ENCODE results near the gene CXCR6.
"Not testable (repeated sequence)": the region's sequence is repeated elsewhere in the genome, so short reads cannot be mapped to it uniquely, and the experiment has no call there.

CXCR6 gene

DNA sequence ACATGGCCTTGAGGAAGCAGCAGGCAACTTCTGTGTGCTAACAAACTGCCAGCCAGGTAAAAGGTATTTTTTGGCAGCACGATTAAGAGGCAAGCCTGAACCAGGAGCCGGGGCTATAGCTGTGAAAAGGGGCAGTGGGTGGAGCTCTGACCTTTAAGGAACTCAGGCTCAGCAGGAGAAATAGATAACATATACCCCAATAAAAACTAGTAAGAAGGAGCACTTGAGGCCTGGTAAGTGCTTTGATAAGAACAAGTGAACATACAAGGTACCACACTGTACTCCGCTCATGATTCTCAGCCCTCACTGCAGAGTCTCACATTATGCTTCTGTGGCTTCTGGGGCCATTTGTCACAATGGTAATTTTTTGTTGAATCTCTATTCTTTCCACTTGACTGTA is 46.9 kb downstream of the CXCR6 start:
- DNase-seq (ENCODE audit: low read depth) = no peak

DNA sequence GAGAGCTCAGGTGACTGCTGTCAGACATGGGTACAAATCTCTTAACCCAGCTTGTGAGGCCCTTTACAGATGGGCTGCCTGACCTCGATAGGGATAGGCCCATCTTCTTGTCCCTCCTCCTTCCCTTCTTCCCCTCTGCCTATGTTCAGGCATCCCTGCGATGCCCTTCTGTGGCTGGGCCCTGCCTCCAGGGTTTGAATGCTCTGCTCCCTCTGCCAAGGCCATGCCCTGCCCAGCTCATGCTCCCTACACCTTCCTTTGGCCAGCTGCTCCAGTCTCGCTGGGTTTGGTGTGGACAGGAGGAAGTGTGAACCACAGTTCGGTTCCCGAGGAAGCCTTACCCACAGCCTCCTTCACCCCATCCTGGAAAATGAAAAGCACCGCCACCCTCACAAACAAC is 48.1 kb downstream of the CXCR6 start:
- no peak for DNase-seq (ENCODE audit: low read depth)

DNA sequence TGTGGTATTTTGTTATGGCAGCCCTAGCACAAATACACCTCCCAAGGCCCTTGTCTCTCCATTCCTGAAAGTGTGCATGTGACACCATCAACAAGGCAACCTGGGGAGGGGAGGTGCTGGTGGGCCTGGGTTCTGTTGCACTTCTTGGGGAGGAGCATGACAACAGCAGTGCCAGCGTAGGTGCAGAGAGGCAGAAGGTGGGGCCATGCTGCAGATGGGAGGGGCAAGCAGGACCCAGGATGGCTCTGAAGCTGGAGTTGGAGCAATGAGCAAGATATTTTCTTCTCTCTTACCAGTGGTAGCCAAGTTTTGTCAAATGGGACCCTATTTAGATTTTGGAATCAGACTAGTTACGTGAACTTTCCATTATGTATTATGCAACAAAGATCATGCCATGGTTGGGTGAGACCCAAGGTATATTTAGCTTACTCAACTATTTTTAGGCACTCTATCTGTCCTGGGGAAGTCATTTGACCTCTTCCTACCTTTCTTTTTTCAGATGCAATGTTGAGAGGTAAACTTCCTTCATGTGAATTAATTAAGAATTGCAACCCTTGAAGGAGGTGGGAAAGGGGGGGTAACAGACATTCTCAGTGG is 49.0 kb downstream of the CXCR6 start:
- DNase-seq (ENCODE audit: low read depth) = no peak

DNA sequence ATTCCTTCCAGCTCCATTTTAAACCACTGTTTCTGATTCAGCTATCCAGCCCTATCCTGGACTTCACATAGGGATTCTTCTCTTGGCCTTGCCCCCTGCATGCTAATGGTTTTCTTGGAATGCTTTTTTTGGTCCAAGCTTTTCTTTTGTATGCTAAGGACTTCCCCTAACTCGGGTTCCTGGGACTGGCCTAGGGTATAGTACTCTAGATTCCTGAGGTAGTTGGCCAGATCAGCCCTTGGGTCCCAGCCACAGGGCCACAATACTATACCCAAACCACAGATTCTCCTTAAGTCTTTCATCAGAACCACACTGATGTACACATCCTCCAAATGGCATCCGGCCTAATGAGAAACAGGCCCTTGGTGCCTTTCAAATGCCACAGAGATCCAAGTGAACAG is 49.6 kb downstream of the CXCR6 start:
- no peak for DNase-seq (ENCODE audit: low read depth)

DNA sequence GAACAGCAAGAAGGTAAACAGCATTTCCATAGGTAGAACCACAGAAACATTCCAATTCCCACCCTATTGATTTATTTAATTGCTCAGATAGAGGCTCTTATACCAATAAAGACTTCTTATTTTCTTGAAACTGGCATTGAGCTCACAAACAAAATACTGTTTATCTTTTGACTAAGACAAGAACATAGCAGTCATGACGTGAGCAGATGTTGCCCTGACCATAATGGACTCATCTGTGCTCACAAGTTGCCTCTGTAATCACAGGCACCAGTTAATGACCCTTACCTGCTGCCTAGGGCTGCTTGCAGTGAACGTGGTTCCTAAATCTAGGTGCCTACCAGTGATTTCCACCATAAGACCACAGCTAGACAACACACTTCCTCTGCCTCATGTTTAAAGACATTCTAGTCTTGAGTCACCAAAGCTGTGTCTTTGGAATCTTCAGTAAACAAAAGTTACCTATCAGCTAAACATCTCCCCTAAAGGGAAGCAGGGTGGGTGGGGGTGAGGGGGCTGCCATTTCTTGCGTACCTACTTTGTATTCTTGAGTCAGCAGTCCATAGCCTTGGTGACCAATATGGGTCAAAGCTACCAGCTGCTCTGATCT is 50.3 kb downstream of the CXCR6 start:
- no peak for DNase-seq (ENCODE audit: low read depth)

DNA sequence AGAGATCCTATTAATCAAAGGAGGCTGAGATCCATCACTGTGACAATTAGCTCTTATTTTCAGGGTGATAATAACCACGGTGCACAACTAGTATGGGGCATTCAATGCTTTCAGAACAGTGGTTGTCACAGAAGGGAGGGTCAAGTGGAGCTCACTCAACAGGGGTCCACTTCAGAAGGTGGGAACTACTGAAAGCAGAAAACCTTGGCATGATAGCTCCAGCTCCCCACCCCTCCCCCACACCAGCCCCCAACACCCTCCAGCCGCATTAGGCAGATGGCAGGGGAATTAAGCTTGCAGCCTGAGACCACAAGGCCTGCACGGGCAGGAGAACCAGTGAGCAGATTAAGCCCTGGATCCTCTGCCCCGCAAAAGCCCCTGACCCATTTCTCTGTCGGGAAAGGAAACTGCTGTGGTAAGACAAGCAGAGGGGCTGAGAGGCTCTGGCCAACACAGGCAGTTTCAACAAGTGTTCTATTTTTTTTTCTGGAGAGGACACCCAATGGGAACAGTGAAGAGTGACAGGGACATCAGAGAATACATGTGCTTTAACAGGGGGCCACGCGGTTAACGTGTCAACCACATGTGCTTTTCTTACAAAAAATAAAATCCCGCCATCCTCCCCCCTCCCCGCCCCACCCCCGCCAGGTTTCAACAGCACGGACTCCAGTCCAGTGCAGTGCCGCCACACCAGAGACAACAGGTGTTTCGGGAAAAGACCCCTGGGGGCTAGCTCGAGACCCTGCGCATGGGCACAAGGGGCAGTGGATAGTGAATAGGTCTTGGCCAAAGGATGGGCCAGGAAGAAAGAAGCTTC is 51.4 kb downstream of the CXCR6 start:
- peak; percentile 16 for DNase-seq (ENCODE audit: low read depth)

DNA sequence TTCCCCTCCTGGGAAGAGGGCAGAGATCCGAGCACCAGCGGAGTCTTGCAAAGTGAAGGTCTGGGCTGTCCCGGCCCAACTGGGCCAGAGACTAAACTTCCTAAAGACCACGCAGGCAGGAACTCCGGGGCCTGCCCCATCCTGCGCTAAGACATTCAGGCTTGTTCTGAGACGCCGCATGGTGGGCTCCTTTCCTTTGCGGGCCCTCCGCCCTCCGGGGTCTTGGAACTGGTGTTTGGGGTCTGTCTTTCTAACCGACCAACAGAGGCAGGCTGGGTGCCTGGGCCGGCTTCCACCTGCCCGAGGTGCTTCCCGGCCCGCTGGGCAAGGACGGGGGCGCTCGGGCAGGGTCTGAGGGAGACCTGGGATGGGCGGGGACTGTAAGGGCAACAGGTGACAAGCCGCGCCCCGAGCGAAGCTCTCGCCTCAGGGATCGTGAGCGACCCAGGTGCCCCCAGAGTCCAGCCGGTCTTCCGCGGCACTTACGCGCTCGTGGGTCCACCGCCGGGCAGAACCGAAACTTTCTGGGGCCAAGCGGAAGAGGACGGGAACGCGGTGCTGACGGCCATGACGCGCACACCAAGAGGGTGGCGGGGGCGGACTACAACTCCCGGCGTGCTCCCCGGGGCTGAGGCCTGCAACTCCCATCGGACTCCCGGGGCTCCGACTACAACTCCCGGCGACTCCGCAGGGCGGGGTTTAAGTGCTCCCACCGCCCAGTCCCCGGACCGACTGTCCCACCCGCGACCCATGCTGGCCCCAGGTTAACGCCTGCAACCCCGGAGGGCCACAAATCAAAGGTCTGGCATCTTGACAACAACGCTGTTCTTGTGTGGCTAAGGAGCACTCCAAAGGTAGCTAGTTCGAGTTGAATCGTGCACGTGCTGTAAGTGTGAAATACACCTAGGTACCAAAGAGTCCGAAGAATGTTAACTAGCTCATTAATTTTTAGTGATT is 52.2 kb downstream of the CXCR6 start, which contains the start of gene FYCO1:
FYCO1 (minus strand) TSS at position 589 of the 957 bp plus-strand sequence. CDS start 10,914 bp downstream, outside the sequence.
- DNase-seq (ENCODE audit: low read depth) = peak; percentile 81

DNA sequence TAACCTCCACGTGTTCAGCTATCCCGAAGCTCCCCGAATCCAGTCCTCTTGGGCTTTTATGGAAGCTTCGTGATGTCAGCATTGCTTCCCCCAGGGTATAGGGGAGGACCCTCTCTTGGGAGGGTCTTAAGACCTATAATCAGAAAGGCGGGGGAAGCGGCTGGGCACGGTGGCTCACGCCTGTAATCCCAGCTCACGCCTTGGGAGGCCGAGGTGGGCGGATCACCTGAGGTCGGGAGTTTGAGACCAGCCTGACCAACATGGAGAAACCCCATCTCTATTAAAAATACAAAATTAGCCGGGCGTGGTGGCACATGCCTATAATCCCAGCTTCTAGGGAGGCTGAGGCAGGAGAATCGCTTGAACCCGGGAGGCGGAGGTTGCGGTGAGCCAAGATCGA is 54.2 kb downstream of the CXCR6 start:
- not testable (repeated sequence) for DNase-seq (ENCODE audit: low read depth)

DNA sequence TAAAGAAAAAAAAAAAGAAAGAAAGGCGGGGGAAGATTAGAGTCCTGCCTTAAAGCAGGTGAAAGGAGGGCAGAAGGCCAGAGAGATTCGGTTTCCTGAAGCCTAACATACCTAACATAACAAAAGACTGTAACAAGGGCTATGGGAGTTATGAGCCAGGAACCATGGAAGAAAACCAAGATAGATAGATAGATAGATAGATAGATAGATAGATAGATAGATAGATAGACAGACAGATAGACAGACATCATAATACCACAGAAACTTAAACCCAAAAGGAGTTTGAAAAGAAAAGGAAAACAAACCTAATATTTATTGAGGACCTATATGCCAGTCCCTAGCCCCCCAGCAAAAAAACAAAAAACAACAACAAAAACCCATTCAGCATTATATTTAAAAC is 54.7 kb downstream of the CXCR6 start:
- no peak for DNase-seq (ENCODE audit: low read depth)
